ENCODE results near the gene NFATC1. TPM values are rescaled to one million over a fixed set of nuclear protein-coding genes. Genes with fewer than 3 reads are reported as not detected.

The NFATC1 gene
- total RNA-seq, 2 donors from 2014 or later = 19.0 to 20.2 TPM

DNA sequence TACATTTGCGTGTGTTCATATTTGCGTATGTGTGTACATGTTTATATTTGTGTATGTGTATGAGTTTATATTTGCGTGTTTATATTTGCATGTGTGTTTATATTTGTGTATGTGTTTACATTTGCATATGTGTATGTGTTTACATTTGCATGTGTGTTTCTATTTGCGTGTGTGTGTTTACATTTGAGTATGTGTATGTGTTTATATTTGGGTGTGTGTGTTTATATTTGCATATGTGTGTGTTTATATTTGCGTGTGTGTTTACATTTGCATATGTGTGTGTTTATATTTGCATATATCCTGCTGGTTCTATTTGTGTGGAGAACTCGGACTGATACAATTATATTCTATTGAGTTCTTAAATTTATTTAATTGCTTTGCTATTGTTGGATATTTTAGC is 168.7 kb downstream of the NFATC1 start:
- no peak for TF ChIP-seq CTCF (IDR thresholded peaks at IDR 0.05)
- no peak overlapping the region for H3K4me3 ChIP-seq
- DNase-seq (ENCODE audit: low spot score) = no peak
- no peaks in the 10 kb centered on the region for H3K27me3 ChIP-seq
- H3K4me1 ChIP-seq = peaks cover 0 to 28% of the 10 kb centered on the region in 2 donors
- H3K9me3 ChIP-seq = no peaks in the 10 kb centered on the region
- H3K27ac ChIP-seq = no peak overlapping the region
- no peaks in the 10 kb centered on the region for H3K36me3 ChIP-seq

- H3K27me3 ChIP-seq = no peaks in the 10 kb centered on the region
- DNase-seq (ENCODE audit: low spot score) = no peak
- peak overlapping the region; percentile 59 to 74 for H3K27ac ChIP-seq
- H3K4me1 ChIP-seq = peaks cover 0 to 28% of the 10 kb centered on the region in 2 donors
- no peak for TF ChIP-seq CTCF (IDR thresholded peaks at IDR 0.05)
- H3K9me3 ChIP-seq = no peaks in the 10 kb centered on the region
- no peaks in the 10 kb centered on the region for H3K36me3 ChIP-seq
- H3K4me3 ChIP-seq = no peak overlapping the region
Measured at GRCh38 chr18:79566771-79567431, 171.2 kb downstream of the NFATC1 start.

GRCh38 chr18:79567481-79568147 is 171.9 kb downstream of the NFATC1 start:
- TF ChIP-seq CTCF (IDR thresholded peaks at IDR 0.05) = no peak
- peaks cover 0 to 28% of the 10 kb centered on the region in 2 donors for H3K4me1 ChIP-seq
- peaks cover 0 to 7% of the 10 kb centered on the region in 2 donors for H3K9me3 ChIP-seq
- H3K27ac ChIP-seq = peak overlapping the region; percentile 59 to 74
- no peak overlapping the region for H3K4me3 ChIP-seq
- no peaks in the 10 kb centered on the region for H3K27me3 ChIP-seq
- H3K36me3 ChIP-seq = no peaks in the 10 kb centered on the region
- DNase-seq (ENCODE audit: low spot score) = peak; percentile 81

DNA sequence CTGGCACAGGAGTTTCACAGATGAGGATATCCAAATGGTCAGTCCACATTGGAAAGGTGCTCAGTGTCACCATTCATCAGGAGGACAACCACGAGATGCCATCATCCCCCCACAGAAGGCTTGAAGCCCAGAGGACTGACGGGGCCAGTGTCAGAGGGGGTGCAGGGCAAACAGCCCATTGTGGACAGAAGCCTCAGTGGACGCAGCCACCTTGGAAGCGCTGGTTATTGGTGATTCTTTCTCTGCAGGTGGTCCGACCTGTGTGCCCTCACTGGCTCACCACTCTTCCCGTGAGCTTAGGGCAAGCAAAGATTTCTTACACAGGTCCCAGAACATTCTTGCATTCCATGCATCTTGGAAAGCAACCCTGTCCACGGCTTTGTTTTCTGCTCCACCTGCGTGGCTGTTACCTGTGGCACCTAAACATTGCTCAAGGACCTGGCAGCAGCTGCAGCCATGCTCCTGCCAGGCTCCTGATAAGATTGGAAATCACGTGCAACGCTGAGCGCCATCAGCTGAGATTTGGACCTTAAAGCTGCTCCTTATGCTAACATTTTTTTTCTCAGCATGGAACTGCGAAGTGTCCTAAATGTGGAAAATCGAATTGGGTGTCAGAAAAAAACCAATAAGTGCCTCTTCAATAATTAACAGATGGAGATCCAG is 172.9 kb downstream of the NFATC1 start:
- peaks cover 0 to 28% of the 10 kb centered on the region in 2 donors for H3K4me1 ChIP-seq
- H3K4me3 ChIP-seq = no peak overlapping the region
- no peak overlapping the region for H3K27ac ChIP-seq
- no peak for TF ChIP-seq CTCF (IDR thresholded peaks at IDR 0.05)
- H3K27me3 ChIP-seq = no peaks in the 10 kb centered on the region
- DNase-seq (ENCODE audit: low spot score) = no peak
- peaks cover 0 to 17% of the 10 kb centered on the region in 2 donors for H3K9me3 ChIP-seq
- no peaks in the 10 kb centered on the region for H3K36me3 ChIP-seq

DNA sequence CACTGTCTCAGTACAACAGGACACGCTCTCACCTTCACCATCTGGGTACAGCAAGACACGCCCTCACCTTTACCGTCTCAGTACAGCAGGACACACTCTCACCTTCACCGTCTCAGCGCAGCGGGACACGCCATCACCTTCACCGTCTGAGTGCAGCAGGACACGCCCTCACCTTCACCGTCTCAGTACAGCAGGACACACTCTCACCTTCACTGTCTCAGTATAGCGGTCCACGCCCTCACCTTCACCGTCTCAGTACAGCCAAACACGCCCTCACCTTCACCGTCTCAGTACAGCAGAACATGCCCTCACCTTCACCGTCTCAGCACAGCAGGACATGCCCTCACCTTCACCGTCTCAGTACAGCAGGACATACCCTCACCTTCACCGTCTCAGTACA is 174.0 kb downstream of the NFATC1 start:
- H3K36me3 ChIP-seq = no peaks in the 10 kb centered on the region
- peaks cover 0 to 28% of the 10 kb centered on the region in 2 donors for H3K4me1 ChIP-seq
- no peaks in the 10 kb centered on the region for H3K27me3 ChIP-seq
- DNase-seq (ENCODE audit: low spot score) = no peak
- no peak overlapping the region for H3K4me3 ChIP-seq
- peaks cover 0 to 22% of the 10 kb centered on the region in 2 donors for H3K9me3 ChIP-seq
- TF ChIP-seq CTCF (IDR thresholded peaks at IDR 0.05) = no peak
- H3K27ac ChIP-seq = no peak overlapping the region
